ENCODE measurements around the gene RHBDD2. TPM values are rescaled to one million over a fixed set of nuclear protein-coding genes. Genes with fewer than 3 reads are reported as not detected.

Gene RHBDD2
- total and polyA plus RNA-seq, 9 of the 15 experiments (the other 6 are each of a cell fraction or from before 2014, with no cell fraction given), result 3.3 to 36.7 (median 17.9) TPM

DNA sequence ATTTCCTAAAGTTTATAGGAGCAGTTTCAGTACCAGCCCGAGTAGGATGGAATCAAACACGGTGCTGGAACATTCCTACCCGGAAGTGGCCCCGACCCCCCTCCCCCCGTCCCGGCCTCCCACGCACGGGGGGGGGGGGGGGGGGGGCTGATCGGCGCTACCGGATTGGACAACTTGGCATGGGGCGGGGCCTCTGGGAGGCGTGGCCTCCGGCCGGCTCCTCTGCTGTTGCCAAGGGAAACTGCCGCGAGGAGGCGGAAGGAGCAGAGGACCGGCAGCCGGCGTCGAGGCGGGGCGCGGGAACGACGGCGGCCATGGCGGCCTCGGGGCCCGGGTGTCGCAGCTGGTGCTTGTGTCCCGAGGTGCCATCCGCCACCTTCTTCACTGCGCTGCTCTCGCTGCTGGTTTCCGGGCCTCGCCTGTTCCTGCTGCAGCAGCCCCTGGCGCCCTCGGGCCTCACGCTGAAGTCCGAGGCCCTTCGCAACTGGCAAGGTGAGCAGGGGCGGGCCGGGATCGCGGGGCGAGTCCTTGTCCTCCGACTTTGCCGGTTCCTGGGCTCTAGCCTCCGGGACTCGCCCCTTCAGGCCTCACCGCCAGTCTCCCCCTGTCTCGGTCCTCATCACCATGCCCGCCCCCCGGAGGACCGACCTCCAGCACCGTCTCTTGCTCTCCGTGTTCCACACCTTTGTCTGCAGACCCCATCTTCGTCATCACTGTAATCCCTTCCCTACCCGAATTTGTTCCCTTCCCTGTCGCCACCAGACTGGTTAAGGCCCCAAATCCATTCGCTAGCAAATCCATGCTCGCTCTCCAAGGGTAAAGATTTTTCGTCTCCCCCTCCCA, at the start of gene RHBDD2 (continued):
- TF ChIP-seq MAZ (CRISPR knock-in tag; conservative IDR thresholded peaks at IDR 0.05 in 1 of 2, IDR thresholded peaks at IDR 0.05 in 1 of 2) (peak; percentile 45 to 85; a peak in 2 of 4 replicates), MTF1 (CRISPR knock-in tag; IDR thresholded peaks at IDR 0.05; ENCODE audit: borderline replicate concordance) (0 out of 2 replicates have a peak, but pooled peaks have one; percentile 13), SIRT6 (IDR thresholded peaks at IDR 0.05; ENCODE audit: low read depth, low read length) (no peak), THRAP3 (IDR thresholded peaks at IDR 0.05; ENCODE audit: borderline replicate concordance) (peak; percentile 65; the same call in 1 of the 2 replicates), TAF9B (IDR thresholded peaks at IDR 0.05; ENCODE audit: partially characterized antibody) (no peak), ZNF766 (CRISPR knock-in tag; conservative IDR thresholded peaks at IDR 0.05) (no peak), SIX5 (IDR thresholded peaks at IDR 0.05; ENCODE audit: borderline replicate concordance in 1 of 2, insufficient read depth in 1 of 2, low read depth in 1 of 2, low read length in 2 of 2) (no peak), TAF7 (tag; IDR thresholded peaks at IDR 0.05) (0 out of 2 replicates have a peak, but pooled peaks have one; percentile 41), RBM17 (IDR thresholded peaks at IDR 0.05; ENCODE audit: borderline replicate concordance, low read depth, low read length) (no peak), ETV6 (IDR thresholded peaks at IDR 0.05; ENCODE audit: borderline replicate concordance in 1 of 2, low read depth in 2 of 2, low read length in 1 of 2) (no peak), ETV6 (CRISPR knock-in tag; IDR thresholded peaks at IDR 0.05; ENCODE audit: borderline replicate concordance) (no peak), THRB (CRISPR knock-in tag; conservative IDR thresholded peaks at IDR 0.05) (no peak), RB1 (IDR thresholded peaks at IDR 0.05; ENCODE audit: low read depth) (peak; percentile 99), LCOR (CRISPR knock-in tag; IDR thresholded peaks at IDR 0.05) (peak; percentile 65; the same call in 1 of the 2 replicates)
- TF ChIP-seq, protein P1, sequence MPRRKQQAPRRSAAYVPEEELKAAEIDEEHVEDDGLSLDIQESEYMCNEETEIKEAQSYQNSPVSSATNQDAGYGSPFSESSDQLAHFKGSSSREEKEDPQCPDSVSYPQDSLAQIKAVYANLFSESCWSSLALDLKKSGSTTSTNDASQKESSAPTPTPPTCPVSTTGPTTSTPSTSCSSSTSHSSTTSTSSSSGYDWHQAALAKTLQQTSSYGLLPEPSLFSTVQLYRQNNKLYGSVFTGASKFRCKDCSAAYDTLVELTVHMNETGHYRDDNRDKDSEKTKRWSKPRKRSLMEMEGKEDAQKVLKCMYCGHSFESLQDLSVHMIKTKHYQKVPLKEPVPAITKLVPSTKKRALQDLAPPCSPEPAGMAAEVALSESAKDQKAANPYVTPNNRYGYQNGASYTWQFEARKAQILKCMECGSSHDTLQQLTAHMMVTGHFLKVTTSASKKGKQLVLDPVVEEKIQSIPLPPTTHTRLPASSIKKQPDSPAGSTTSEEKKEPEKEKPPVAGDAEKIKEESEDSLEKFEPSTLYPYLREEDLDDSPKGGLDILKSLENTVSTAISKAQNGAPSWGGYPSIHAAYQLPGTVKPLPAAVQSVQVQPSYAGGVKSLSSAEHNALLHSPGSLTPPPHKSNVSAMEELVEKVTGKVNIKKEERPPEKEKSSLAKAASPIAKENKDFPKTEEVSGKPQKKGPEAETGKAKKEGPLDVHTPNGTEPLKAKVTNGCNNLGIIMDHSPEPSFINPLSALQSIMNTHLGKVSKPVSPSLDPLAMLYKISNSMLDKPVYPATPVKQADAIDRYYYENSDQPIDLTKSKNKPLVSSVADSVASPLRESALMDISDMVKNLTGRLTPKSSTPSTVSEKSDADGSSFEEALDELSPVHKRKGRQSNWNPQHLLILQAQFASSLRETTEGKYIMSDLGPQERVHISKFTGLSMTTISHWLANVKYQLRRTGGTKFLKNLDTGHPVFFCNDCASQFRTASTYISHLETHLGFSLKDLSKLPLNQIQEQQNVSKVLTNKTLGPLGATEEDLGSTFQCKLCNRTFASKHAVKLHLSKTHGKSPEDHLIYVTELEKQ (CRISPR knock-in tag; IDR thresholded peaks at IDR 0.05), result no peak
- TF ChIP-seq, protein P2, sequence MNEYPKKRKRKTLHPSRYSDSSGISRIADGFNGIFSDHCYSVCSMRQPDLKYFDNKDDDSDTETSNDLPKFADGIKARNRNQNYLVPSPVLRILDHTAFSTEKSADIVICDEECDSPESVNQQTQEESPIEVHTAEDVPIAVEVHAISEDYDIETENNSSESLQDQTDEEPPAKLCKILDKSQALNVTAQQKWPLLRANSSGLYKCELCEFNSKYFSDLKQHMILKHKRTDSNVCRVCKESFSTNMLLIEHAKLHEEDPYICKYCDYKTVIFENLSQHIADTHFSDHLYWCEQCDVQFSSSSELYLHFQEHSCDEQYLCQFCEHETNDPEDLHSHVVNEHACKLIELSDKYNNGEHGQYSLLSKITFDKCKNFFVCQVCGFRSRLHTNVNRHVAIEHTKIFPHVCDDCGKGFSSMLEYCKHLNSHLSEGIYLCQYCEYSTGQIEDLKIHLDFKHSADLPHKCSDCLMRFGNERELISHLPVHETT (CRISPR knock-in tag; conservative IDR thresholded peaks at IDR 0.05 in 1 of 2, IDR thresholded peaks at IDR 0.05 in 1 of 2), result peak in 1 of 2 experiments; percentile 90; a peak in 2 of 4 replicates
- TF ChIP-seq, protein P3, sequence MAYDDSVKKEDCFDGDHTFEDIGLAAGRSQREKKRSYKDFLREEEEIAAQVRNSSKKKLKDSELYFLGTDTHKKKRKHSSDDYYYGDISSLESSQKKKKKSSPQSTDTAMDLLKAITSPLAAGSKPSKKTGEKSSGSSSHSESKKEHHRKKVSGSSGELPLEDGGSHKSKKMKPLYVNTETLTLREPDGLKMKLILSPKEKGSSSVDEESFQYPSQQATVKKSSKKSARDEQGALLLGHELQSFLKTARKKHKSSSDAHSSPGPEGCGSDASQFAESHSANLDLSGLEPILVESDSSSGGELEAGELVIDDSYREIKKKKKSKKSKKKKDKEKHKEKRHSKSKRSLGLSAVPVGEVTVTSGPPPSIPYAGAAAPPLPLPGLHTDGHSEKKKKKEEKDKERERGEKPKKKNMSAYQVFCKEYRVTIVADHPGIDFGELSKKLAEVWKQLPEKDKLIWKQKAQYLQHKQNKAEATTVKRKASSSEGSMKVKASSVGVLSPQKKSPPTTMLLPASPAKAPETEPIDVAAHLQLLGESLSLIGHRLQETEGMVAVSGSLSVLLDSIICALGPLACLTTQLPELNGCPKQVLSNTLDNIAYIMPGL (CRISPR knock-in tag; IDR thresholded peaks at IDR 0.05), result no peak; the same call in 1 of the 2 replicates

Data from K562 (cell line).